ENCODE results near the gene EYA3. TPM values are rescaled to one million over a fixed set of nuclear protein-coding genes. Genes with fewer than 3 reads are reported as not detected.

Gene EYA3
- total and polyA plus RNA-seq, 2 of the 4 experiments (the other 2 are of a cell fraction), result 9.1 to 17.6 TPM

DNA sequence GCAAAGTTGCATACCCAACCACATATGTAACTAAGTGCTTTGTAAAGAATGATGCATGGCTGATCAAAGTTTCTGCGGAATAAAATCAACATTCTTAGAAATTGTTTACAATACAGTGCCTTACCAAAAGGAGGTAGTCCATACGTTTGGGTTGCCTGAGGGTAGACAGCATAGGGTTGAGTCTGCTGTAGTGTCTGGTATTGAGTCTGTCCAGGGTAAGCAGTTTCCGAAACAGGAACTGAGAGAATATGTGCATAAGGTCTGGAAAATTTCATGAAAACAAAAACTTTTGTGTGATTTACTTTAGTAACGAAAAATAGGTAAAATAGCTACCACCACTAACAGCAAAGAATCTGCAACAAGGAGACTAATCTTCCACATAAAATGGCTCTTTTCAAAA, 53.0 kb downstream of the EYA3 start:
- H3K18ac ChIP-seq (ENCODE audit: low read depth, low read length), result no peak overlapping the region
- no peak overlapping the region for H2BK15ac ChIP-seq (ENCODE audit: low read depth, low read length)
- H3K14ac ChIP-seq (replicated peaks; ENCODE audit: low read depth, low read length), result no peak overlapping the region
- no peak overlapping the region for H3K9ac ChIP-seq (ENCODE audit: low read depth, low read length)
- DNase-seq, result no peak
- 0 out of 2 replicates have a peak, but pooled peaks cover 2% of the 10 kb centered on the region for H3K36me3 ChIP-seq (ENCODE audit: control insufficient read depth, insufficient read depth, low read length)
- H3K27me3 ChIP-seq (ENCODE audit: control insufficient read depth, insufficient read depth, low read length), result no peaks in the 10 kb centered on the region
- ATAC-seq (ENCODE audit: low read depth), result peak; percentile 30; the same call in 1 of the 2 replicates
- no peak overlapping the region for H2BK120ac ChIP-seq (ENCODE audit: low read depth, low read length)
- no peak overlapping the region for H3K4ac ChIP-seq (ENCODE audit: low read depth, low read length)
- H4K8ac ChIP-seq (ENCODE audit: low read depth in 2 of 2, low read length in 2 of 2), result no peak overlapping the region
- H3K9me3 ChIP-seq (ENCODE audit: control insufficient read depth, insufficient read depth, low read length), result no peaks in the 10 kb centered on the region
- intact Hi-C loops (cut with micrococcal nuclease) (loop anchor here (2.0 to 5.0 kb wide), 2 partner anchors 13 to 37 kb away; no protein-coding TSS in a partner anchor), in situ Hi-C loops (cut with MboI; ENCODE audit: low sequenced_read_pairs) (no loop called here), dilution Hi-C loops (cut with HindIII; ENCODE audit: low sequenced_read_pairs, unreplicated experiment) (no loop called here)
- H3K23ac ChIP-seq (ENCODE audit: low read depth, low read length), result no peak overlapping the region; the same call in 1 of the 2 replicates
- no peak overlapping the region for H4K91ac ChIP-seq (ENCODE audit: insufficient read depth, low read depth, low read length)
- no peaks in the 10 kb centered on the region for H4K20me1 ChIP-seq (ENCODE audit: insufficient read depth, low read length)
- no TSS peak for BruUV-seq (replicated peaks)
- no peak overlapping the region for H2BK5ac ChIP-seq (ENCODE audit: low read depth, low read length, poor library complexity, severe bottlenecking)
- no peak overlapping the region for H3K27ac ChIP-seq (ENCODE audit: insufficient read depth, low read length)
- ChIA-PET CTCF (no interaction called here), POLR2A (ENCODE audit: unreplicated experiment) (no interaction called here)
- H2AFZ ChIP-seq (replicated peaks; ENCODE audit: low read length, poor library complexity), result no peak overlapping the region
- peaks cover 7% of the 10 kb centered on the region for H3K4me1 ChIP-seq (ENCODE audit: control insufficient read depth, insufficient read depth, low read length)
- no peak overlapping the region for H3K4me3 ChIP-seq (ENCODE audit: insufficient read depth, low read depth, low read length)
- no CpG with 5 or more reads among the region's 4 CpGs for WGBS, 2 experiments (ENCODE audit: extremely low coverage in 2 of 2, insufficient read length in 1 of 2)
- H3K9me1 ChIP-seq (ENCODE audit: insufficient read depth, low read length), result peaks cover 6% of the 10 kb centered on the region; the same call in 1 of the 2 replicates
- H2AK5ac ChIP-seq (ENCODE audit: low read depth, low read length), result no peak overlapping the region
- no peak overlapping the region for H3K4me2 ChIP-seq (ENCODE audit: low read depth, low read length)
- TF ChIP-seq, protein P1, sequence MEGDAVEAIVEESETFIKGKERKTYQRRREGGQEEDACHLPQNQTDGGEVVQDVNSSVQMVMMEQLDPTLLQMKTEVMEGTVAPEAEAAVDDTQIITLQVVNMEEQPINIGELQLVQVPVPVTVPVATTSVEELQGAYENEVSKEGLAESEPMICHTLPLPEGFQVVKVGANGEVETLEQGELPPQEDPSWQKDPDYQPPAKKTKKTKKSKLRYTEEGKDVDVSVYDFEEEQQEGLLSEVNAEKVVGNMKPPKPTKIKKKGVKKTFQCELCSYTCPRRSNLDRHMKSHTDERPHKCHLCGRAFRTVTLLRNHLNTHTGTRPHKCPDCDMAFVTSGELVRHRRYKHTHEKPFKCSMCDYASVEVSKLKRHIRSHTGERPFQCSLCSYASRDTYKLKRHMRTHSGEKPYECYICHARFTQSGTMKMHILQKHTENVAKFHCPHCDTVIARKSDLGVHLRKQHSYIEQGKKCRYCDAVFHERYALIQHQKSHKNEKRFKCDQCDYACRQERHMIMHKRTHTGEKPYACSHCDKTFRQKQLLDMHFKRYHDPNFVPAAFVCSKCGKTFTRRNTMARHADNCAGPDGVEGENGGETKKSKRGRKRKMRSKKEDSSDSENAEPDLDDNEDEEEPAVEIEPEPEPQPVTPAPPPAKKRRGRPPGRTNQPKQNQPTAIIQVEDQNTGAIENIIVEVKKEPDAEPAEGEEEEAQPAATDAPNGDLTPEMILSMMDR (conservative IDR thresholded peaks at IDR 0.05; ENCODE audit: low read depth, low read length), result no peak
- TF ChIP-seq CEBPB (IDR thresholded peaks at IDR 0.05; ENCODE audit: low read depth, low read length), result no peak
- no peak for TF ChIP-seq NFE2L2 (IDR thresholded peaks at IDR 0.05; ENCODE audit: low read depth, low read length)
- TF ChIP-seq RCOR1 (IDR thresholded peaks at IDR 0.05; ENCODE audit: insufficient replicate concordance, low read length), result no peak
- TF ChIP-seq, protein P2, sequence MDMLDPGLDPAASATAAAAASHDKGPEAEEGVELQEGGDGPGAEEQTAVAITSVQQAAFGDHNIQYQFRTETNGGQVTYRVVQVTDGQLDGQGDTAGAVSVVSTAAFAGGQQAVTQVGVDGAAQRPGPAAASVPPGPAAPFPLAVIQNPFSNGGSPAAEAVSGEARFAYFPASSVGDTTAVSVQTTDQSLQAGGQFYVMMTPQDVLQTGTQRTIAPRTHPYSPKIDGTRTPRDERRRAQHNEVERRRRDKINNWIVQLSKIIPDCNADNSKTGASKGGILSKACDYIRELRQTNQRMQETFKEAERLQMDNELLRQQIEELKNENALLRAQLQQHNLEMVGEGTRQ (IDR thresholded peaks at IDR 0.05; ENCODE audit: low read depth, low read length), result no peak
- no peak for TF ChIP-seq ELK1 (IDR thresholded peaks at IDR 0.05; ENCODE audit: borderline replicate concordance, low read depth, low read length)
- no peak for TF ChIP-seq MAZ (IDR thresholded peaks at IDR 0.05; ENCODE audit: borderline replicate concordance, low read depth, low read length)
- TF ChIP-seq FOS (IDR thresholded peaks at IDR 0.05; ENCODE audit: low read depth, low read length), result no peak
- TF ChIP-seq BHLHE40 (IDR thresholded peaks at IDR 0.05; ENCODE audit: low read depth, low read length), result no peak
- TF ChIP-seq SMC3 (IDR thresholded peaks at IDR 0.05; ENCODE audit: low read depth, low read length), result no peak
- TF ChIP-seq POLR2A (IDR thresholded peaks at IDR 0.05; ENCODE audit: low read depth, low read length), result no peak
- TF ChIP-seq MXI1 (IDR thresholded peaks at IDR 0.05; ENCODE audit: borderline replicate concordance, low read depth, low read length), result no peak
- TF ChIP-seq RFX5 (IDR thresholded peaks at IDR 0.05; ENCODE audit: low read depth, low read length), result no peak
- TF ChIP-seq RAD21 (IDR thresholded peaks at IDR 0.05; ENCODE audit: low read length), result no peak
- no peak for TF ChIP-seq MAFK (IDR thresholded peaks at IDR 0.05; ENCODE audit: low read depth, low read length)
- TF ChIP-seq CHD1 (IDR thresholded peaks at IDR 0.05; ENCODE audit: low read depth, low read length), result no peak
- no peak overlapping the region for H2AK9ac ChIP-seq (replicated peaks; ENCODE audit: low read depth, low read length, poor library complexity)
- H2BK20ac ChIP-seq (ENCODE audit: low read depth, low read length), result no peak overlapping the region
- no peak overlapping the region; the same call in 1 of the 2 replicates for H4K5ac ChIP-seq (ENCODE audit: low read depth, low read length)
- peaks cover 5 to 15% of the 10 kb centered on the region in 2 experiments for H3K79me1 ChIP-seq (ENCODE audit: low read depth in 1 of 2, low read length in 2 of 2)
- no peak overlapping the region for H3K56ac ChIP-seq (ENCODE audit: extremely low read depth, insufficient read depth, low read length)

Measured in IMR-90 (cell line).